Bone marrow (tissue), 2 donors: ENCODE results near the gene KNDC1.
"Not testable (repeated sequence)": the region's sequence is repeated elsewhere in the genome, so short reads cannot be mapped to it uniquely, and the experiment has no call there.

Experiments used
- DNase-seq, 2 donors: peaks; one replicate each; lab custom pipeline; 2025; lab: John Stamatoyannopoulos, UW

Gene KNDC1

GRCh38 chr10:133162178-133162909 lies 2.3 kb downstream of the KNDC1 start:
- no peak for DNase-seq

GRCh38 chr10:133162910-133163856 lies 3.2 kb downstream of the KNDC1 start:
- no peak for DNase-seq

- DNase-seq, result no peak
Measured at GRCh38 chr10:133163889-133164815, 4.1 kb downstream of the KNDC1 start.

- DNase-seq, result no peak
Measured at GRCh38 chr10:133164816-133165555, 5.0 kb downstream of the KNDC1 start.

DNA sequence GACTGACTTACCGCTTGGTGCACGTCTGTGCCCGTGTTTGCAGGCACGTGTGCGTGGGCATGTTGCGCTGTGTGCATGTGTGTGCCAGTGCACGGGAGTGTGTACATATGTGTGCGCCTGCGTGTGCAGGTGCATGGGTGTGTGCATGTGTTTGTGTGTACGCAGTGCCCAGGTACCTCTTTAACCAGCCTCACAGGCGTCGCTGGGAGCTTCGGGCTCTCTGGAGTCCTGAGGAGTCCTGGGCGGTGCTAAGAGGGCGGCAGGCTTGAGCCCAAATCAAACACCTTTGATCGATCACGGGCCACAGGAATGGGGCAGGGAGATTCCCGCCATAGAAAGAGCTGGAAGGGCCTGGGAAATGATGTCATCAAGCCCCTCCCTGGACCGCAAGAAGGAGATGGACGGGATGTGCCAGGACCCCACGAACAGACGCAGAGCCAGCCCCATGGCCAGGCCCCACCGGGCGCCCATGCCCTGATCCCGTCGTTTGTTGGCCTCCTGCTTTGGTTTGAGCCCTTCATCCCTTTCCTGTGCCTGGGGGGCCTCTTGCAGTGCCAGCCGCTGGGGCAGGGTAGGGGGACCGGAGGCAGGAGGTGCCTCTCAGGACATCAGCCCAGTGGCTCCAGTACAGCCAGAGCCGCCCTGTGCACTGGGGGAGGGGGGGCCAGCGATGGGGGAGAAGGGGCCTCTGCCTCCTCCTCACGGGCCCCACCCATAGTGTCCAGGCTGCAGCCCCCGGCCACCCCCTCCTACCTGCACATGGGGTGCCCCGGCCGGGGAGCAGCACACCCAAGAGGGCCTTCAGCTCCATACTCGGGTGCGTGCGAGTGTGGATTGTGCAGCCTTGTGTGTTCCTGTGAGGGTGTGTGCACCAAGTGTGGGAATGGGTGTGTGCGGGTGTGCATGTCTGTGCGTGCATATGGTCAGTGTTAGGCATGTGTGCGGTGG lies 5.8 kb downstream of the KNDC1 start:
- no peak for DNase-seq

GRCh38 chr10:133166504-133166827 lies 6.4 kb downstream of the KNDC1 start:
- DNase-seq, result no peak

- DNase-seq, result no peak
Measured at GRCh38 chr10:133166828-133167692, 7.0 kb downstream of the KNDC1 start.

GRCh38 chr10:133167693-133168616 lies 7.9 kb downstream of the KNDC1 start:
- DNase-seq, result no peak

DNA sequence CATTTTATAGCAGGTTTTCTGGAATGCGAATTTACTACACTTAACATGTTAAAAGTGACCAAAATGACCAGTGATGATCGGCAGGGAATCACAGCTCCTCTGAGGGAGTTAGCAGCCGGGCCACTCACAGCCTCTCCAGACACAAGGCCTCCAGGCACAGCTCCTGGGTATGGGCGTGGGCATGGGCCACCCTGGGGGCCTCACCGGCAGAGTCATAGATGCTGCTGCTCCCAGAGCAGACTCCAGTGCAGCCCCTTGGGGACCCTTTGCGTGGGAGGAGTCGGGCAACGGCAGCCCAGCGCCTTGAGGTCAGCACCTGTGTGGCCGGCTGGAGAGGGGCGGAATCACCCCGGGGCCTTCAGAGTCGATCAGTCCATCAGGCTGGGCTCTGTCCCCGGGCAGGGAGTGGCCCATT lies 8.6 kb downstream of the KNDC1 start:
- DNase-seq, result no peak

DNA sequence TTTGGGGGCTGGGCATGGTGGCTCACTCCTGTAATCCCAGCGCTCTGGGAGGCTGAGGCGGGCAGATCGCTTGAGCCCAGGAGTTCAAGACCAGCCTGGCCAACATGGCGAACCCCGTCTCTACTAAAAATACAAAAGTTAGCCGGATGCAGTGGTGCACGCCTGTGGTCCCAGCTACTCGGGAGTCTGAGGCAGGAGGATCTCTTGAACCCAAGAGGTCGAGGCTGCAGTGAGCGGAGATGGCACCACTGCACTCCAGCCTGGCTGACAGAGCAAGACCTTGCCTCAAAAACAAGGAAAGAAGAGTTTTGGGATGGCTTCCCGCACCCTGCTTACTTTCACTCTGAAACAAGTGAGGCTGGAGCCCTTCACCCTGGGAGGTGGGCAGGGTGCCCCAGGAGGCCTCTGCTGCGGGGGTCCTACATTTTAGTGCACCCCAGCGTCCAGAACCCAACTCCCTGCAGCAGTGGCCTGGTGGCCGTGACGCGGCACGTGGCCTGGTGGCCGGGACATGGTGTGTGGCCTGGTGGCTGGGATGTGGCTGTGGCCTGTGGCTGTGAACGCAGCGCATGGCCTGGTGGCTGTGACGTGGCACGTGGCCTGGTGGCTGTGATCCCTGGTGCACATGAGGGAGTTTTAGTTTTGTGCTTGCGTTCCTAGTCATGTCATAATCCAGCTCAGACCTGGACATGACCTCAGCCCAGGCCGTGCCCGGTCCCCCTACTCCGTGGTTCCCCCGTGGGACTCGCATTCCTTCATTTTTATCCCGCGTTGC lies 9.3 kb downstream of the KNDC1 start:
- no peak for DNase-seq

- no peak for DNase-seq
Measured at GRCh38 chr10:133170092-133170491, 10.1 kb downstream of the KNDC1 start.

- DNase-seq, result no peak
Measured at GRCh38 chr10:133173860-133174640, 14.0 kb downstream of the KNDC1 start.

DNA sequence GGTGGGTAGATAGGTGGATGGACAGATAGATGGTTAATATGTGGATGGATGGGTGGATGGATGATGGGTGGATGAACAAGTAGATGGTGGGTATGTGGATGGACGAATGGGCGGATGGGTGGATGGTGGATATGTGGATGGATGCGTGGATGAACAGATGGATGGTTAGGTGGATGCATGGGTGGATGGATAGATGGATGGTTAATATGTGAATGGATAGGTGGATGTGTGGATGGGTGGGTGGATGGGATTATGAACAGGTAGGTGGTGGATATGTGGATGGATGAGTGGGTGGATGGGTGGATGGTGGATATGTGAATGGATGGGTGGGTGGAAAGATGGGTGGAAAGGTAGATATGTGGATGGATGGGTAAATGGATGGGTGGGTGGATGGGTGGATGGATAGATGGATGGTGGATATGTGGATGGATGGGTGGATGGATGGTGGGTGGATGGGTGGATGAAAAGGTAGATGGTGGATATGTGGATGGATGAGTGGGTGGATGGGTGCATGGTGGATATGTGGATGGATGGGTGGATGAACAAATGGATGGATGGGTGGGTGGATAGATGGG lies 14.8 kb downstream of the KNDC1 start:
- DNase-seq, result no peak

GRCh38 chr10:133175624-133176023 lies 15.6 kb downstream of the KNDC1 start:
- DNase-seq, result not testable (repeated sequence)

- no peak for DNase-seq
Measured at GRCh38 chr10:133176546-133176945, 16.5 kb downstream of the KNDC1 start.
